Measurements from ENCODE around the gene ETV5.

DNA sequence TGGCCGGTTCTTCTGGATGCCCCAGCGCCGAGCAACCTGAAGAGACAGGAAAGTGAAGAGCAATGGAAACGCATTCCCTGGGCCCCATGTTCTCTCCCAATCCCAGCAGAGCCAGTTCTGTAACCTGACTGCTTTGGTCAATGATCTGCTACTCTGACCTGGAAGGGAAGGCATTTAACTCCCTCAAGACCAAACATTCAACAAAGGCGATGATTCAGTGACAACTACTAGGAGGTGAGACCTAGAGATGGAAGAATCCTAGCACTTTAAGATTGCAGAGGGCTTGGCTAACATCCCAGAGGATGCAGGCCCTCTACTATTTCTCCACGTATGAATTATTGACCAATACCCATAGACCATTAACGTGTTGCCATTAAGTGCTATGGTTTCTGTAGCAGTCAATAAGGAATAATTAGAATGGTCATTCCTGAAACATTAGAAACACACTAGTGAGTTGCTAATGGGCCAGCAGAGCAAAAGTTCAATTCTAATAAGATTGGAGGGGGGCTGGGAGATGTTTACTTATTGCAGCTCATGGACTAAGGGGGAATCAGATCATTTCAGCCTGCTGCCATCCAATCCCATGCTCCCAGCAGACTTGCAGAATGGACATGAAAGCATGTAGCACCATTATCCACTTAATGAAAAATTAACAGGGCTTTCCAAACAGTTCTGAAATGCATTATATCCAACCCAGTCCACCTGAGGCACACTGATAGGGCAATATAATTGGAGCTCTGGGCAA is 56.6 kb downstream of the ETV5 start:
- TF ChIP-seq, protein P1, sequence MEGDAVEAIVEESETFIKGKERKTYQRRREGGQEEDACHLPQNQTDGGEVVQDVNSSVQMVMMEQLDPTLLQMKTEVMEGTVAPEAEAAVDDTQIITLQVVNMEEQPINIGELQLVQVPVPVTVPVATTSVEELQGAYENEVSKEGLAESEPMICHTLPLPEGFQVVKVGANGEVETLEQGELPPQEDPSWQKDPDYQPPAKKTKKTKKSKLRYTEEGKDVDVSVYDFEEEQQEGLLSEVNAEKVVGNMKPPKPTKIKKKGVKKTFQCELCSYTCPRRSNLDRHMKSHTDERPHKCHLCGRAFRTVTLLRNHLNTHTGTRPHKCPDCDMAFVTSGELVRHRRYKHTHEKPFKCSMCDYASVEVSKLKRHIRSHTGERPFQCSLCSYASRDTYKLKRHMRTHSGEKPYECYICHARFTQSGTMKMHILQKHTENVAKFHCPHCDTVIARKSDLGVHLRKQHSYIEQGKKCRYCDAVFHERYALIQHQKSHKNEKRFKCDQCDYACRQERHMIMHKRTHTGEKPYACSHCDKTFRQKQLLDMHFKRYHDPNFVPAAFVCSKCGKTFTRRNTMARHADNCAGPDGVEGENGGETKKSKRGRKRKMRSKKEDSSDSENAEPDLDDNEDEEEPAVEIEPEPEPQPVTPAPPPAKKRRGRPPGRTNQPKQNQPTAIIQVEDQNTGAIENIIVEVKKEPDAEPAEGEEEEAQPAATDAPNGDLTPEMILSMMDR (conservative IDR thresholded peaks at IDR 0.05 in 1 of 2, IDR thresholded peaks at IDR 0.05 in 1 of 2; ENCODE audit: low read depth in 1 of 2, low read length in 2 of 2): no peak
- TF ChIP-seq EZH2 (IDR thresholded peaks at IDR 0.05; ENCODE audit: low read length, missing control alignments): no peak

Measured in fibroblast of lung (primary cell).